ENCODE data around the gene C1orf105. TPM values are rescaled to one million over a fixed set of nuclear protein-coding genes. Genes with fewer than 3 reads are reported as not detected.

Gene C1orf105
- total and polyA plus RNA-seq, 10 donors, result not detected

- intact Hi-C loops (cut with DNase I; ENCODE audit: low total_unique reads), result no loop called here
- DNase-seq, result no peak
- whole genome bisulfite sequencing, 5 donors, result 0 to 34% (median 0%) methylated on average over 1 of the region's 1 CpG
Observed at GRCh38 chr1:172482044-172482443, 61.6 kb downstream of the C1orf105 start.

GRCh38 chr1:172483448-172483847 lies 63.0 kb downstream of the C1orf105 start:
- intact Hi-C loops (cut with DNase I; ENCODE audit: low total_unique reads), result no loop called here
- H3K9me3 ChIP-seq, result no peaks in the 10 kb centered on the region
- no peaks in the 10 kb centered on the region for H3K4me1 ChIP-seq
- DNase-seq, result no peak
- H3K36me3 ChIP-seq, result no peaks in the 10 kb centered on the region
- TF ChIP-seq POLR2AphosphoS5 (IDR thresholded peaks at IDR 0.05), result no peak
- no peak for TF ChIP-seq CTCF (IDR thresholded peaks at IDR 0.05 in 8 of 11, conservative IDR thresholded peaks at IDR 0.05 in 3 of 11)
- no peak for TF ChIP-seq POLR2A (IDR thresholded peaks at IDR 0.05)
- no peak overlapping the region for H3K27ac ChIP-seq
- H3K27me3 ChIP-seq (replicated peaks in 1 of 7), result no peaks in the 10 kb centered on the region
- H3K4me3 ChIP-seq, result no peak overlapping the region

More at GRCh38 chr1:172482044-172482443, 61.6 kb downstream of the C1orf105 start:
- Histone ChIP-seq H3K9me3 (no peaks in the 10 kb centered on the region), H3K27me3 (replicated peaks in 1 of 7) (no peaks in the 10 kb centered on the region), H3K4me3 (no peak overlapping the region), H3K36me3 (no peaks in the 10 kb centered on the region), H3K27ac (no peak overlapping the region), H3K4me1 (no peaks in the 10 kb centered on the region)
- TF ChIP-seq CTCF (IDR thresholded peaks at IDR 0.05 in 8 of 11, conservative IDR thresholded peaks at IDR 0.05 in 3 of 11), result no peak
- no peak for TF ChIP-seq POLR2AphosphoS5 (IDR thresholded peaks at IDR 0.05)
- no peak for TF ChIP-seq POLR2A (IDR thresholded peaks at IDR 0.05)

- Histone ChIP-seq H3K27ac (no peak overlapping the region), H3K4me1 (no peaks in the 10 kb centered on the region), H3K9me3 (no peaks in the 10 kb centered on the region), H3K27me3 (replicated peaks in 1 of 7) (no peaks in the 10 kb centered on the region), H3K4me3 (no peak overlapping the region), H3K36me3 (no peaks in the 10 kb centered on the region)
- no peak for TF ChIP-seq CTCF (IDR thresholded peaks at IDR 0.05 in 8 of 11, conservative IDR thresholded peaks at IDR 0.05 in 3 of 11)
- TF ChIP-seq POLR2AphosphoS5 (IDR thresholded peaks at IDR 0.05), result no peak
- no peak for TF ChIP-seq POLR2A (IDR thresholded peaks at IDR 0.05)
- DNase-seq, result no peak
- intact Hi-C loops (cut with DNase I; ENCODE audit: low total_unique reads), result no loop called here
Observed at GRCh38 chr1:172484252-172484651, 63.8 kb downstream of the C1orf105 start.

DNA sequence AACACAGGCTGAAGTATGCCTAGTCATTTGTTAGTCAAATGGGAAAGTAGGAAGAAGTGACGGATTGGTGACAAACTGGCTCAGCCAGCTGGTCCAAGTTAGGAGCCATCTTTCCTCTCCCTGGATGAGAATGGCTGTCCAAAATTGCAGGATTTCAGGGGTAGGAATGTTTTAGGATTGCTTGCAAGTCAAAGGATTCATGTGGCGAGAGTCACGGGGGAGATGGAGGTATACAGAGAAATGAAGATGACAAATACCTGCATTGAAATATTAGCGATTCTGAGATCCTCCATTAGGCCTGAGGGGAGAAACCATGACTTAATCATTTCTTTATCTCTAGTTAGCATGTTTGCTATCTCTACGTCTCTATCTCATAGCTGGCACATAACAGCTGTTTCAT lies 65.1 kb downstream of the C1orf105 start:
- no peaks in the 10 kb centered on the region for H3K4me1 ChIP-seq
- no peak overlapping the region for H3K27ac ChIP-seq
- intact Hi-C loops (cut with DNase I; ENCODE audit: low total_unique reads), result no loop called here
- no peak for DNase-seq
- H3K4me3 ChIP-seq, result no peak overlapping the region
- no peaks in the 10 kb centered on the region for H3K27me3 ChIP-seq (replicated peaks in 1 of 7)
- TF ChIP-seq POLR2AphosphoS5 (IDR thresholded peaks at IDR 0.05) (no peak), CTCF (IDR thresholded peaks at IDR 0.05 in 8 of 11, conservative IDR thresholded peaks at IDR 0.05 in 3 of 11) (no peak), POLR2A (IDR thresholded peaks at IDR 0.05) (no peak)
- no peaks in the 10 kb centered on the region for H3K36me3 ChIP-seq
- H3K9me3 ChIP-seq, result no peaks in the 10 kb centered on the region
- WGBS, 5 donors, result 72 to 76% (median 73%) methylated on average over 5 of the region's 5 CpGs

All from spleen (tissue), 11 donors.